HL-60 (cell line): ENCODE results near the gene ZDHHC12.

ENCODE experiments used
- DNase-seq, 2 experiments: peaks; one replicate each; pipeline ENCODE4 v3.0.0-alpha.2; 2010 to 2020; ENCODE audit warnings: low read depth in 1 of 2, low spot score in 1 of 2
- H3K27ac ChIP-seq: fragments of 250-450 bp; sonication (Bioruptor Pico); replicated peaks from 2 replicates; pipeline ENCODE4 v1.5.1; 2020; ENCODE audit warnings: mild to moderate bottlenecking, moderate library complexity
- H3K27me3 ChIP-seq: fragments of 250-450 bp; sonication (Bioruptor Pico); 2 replicates; pipeline ENCODE4 v1.5.1; 2021; ENCODE audit warnings: mild to moderate bottlenecking, moderate library complexity; ENCODE audit not compliant: insufficient read depth, poor library complexity, severe bottlenecking
- H3K4me3 ChIP-seq: replicated peaks from 2 replicates; pipeline ENCODE4 v1.5.1; 2011; ENCODE audit warnings: mild to moderate bottlenecking, control low read depth, low read length; ENCODE audit not compliant: insufficient read depth
- GABPA ChIP-seq: IDR thresholded peaks from 2 replicates; pipeline ENCODE4 v1.6.1; 2012; ENCODE audit warnings: low read depth
- POLR2AphosphoS5 ChIP-seq: IDR thresholded peaks from 2 replicates; pipeline ENCODE4 v1.6.1; 2012; ENCODE audit warnings: low read depth
- SPI1 ChIP-seq: IDR thresholded peaks from 2 replicates; pipeline ENCODE4 v1.6.1; 2012; ENCODE audit warnings: low read depth, mild to moderate bottlenecking, borderline replicate concordance
- TF ChIP-seq, protein P1 (sequence below): IDR thresholded peaks from 2 replicates; pipeline ENCODE4 v1.6.1; 2012; ENCODE audit warnings: low read depth; ENCODE audit not compliant: insufficient replicate concordance
- TF ChIP-seq, protein P2 (sequence below): IDR thresholded peaks from one replicate; pipeline ENCODE4 v1.5.1; 2011; ENCODE audit warnings: low read length, control low read depth, inconsistent platforms; ENCODE audit not compliant: insufficient read depth

ZDHHC12 gene

DNA sequence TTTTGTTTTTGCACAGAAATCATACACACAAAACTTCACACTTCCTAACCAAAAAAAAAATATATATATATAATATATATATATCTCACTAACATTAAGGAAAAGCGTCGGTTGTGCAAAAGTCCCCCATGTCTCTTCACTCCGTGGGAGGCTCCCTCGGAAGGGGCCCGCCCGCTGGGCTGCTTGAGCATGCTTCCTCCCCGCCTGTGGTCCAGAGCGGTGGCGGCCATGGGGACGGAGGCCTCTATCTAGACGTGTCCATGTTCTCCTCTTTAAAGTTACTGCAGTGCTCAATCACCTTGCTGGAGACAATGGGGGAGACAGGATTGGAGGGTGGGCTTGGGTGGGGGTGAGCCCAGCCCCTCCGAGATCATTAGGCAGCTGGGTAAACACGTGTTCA lies 7.2 kb upstream of the ZDHHC12 start:
- Histone ChIP-seq H3K27ac (no peak overlapping the region), H3K27me3 (no peaks in the 10 kb centered on the region), H3K4me3 (no peak overlapping the region)
- TF ChIP-seq, protein P1, sequence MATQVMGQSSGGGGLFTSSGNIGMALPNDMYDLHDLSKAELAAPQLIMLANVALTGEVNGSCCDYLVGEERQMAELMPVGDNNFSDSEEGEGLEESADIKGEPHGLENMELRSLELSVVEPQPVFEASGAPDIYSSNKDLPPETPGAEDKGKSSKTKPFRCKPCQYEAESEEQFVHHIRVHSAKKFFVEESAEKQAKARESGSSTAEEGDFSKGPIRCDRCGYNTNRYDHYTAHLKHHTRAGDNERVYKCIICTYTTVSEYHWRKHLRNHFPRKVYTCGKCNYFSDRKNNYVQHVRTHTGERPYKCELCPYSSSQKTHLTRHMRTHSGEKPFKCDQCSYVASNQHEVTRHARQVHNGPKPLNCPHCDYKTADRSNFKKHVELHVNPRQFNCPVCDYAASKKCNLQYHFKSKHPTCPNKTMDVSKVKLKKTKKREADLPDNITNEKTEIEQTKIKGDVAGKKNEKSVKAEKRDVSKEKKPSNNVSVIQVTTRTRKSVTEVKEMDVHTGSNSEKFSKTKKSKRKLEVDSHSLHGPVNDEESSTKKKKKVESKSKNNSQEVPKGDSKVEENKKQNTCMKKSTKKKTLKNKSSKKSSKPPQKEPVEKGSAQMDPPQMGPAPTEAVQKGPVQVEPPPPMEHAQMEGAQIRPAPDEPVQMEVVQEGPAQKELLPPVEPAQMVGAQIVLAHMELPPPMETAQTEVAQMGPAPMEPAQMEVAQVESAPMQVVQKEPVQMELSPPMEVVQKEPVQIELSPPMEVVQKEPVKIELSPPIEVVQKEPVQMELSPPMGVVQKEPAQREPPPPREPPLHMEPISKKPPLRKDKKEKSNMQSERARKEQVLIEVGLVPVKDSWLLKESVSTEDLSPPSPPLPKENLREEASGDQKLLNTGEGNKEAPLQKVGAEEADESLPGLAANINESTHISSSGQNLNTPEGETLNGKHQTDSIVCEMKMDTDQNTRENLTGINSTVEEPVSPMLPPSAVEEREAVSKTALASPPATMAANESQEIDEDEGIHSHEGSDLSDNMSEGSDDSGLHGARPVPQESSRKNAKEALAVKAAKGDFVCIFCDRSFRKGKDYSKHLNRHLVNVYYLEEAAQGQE, result no peak
- TF ChIP-seq, protein P2, sequence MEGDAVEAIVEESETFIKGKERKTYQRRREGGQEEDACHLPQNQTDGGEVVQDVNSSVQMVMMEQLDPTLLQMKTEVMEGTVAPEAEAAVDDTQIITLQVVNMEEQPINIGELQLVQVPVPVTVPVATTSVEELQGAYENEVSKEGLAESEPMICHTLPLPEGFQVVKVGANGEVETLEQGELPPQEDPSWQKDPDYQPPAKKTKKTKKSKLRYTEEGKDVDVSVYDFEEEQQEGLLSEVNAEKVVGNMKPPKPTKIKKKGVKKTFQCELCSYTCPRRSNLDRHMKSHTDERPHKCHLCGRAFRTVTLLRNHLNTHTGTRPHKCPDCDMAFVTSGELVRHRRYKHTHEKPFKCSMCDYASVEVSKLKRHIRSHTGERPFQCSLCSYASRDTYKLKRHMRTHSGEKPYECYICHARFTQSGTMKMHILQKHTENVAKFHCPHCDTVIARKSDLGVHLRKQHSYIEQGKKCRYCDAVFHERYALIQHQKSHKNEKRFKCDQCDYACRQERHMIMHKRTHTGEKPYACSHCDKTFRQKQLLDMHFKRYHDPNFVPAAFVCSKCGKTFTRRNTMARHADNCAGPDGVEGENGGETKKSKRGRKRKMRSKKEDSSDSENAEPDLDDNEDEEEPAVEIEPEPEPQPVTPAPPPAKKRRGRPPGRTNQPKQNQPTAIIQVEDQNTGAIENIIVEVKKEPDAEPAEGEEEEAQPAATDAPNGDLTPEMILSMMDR, result no peak
- TF ChIP-seq POLR2AphosphoS5 (no peak), GABPA (no peak), SPI1 (no peak)
- no peak for DNase-seq

DNA sequence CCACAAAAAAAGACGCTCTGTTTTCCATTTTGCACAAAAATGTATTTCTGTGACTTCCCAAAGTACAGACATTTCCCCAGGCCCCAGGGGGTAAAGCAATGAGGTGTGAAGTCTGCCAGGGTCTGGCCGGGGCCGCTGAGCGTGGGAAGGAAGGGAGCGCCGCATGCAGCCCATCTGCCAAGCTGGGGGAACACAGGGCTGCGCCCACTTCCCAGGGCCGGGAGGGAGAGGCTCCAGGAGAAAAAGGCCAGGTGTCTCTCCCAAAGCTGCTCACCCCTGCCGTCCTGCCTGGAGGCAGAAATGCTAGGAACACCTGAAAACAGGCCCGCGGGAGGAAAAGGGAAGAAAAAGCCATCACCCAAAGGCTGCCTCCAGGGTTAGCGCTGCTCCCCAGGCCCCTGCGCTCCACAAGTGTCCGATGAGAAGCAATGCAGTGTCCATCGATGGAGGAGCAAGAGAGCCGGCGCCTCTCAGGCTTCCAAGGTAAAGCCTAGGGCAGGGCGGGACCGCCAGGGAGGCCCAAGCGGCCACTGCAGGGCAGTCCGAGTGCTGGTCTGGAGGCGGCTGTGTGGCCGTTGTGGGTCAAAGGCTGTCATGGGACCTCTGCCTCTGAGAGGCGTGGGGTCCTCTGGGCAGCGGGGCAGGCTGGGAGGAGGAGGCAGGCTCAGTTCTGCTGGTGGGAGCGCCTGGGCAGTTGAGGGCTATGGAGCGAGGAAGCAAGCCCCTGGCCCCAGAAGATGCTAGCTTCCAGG lies 6.0 kb upstream of the ZDHHC12 start:
- no peak for DNase-seq
- TF ChIP-seq, protein P1, result no peak
- TF ChIP-seq SPI1, result no peak
- TF ChIP-seq, protein P2, result no peak
- TF ChIP-seq GABPA, result no peak
- no peak for TF ChIP-seq POLR2AphosphoS5
- H3K27me3 ChIP-seq, result no peaks in the 10 kb centered on the region
- H3K27ac ChIP-seq, result no peak overlapping the region
- H3K4me3 ChIP-seq, result no peak overlapping the region

DNA sequence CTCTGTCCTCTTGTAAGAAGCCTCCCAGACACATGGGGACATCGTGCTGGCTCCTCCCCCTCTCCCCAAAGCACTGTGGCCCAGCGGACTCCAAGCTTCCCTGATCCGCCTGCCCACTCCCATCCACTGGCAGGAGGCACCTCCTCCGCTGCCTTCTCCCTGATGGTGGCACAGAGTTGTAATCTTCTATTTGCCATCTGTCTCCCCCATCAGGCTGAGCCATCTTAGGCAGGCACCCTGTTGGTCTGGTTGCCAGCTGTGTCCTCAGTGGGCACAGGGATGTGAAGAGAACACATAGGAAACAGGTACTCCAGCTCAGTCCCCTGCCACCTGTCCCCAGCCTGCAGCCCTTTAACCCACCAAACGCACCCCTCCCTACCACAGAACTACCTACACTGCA lies 5.4 kb upstream of the ZDHHC12 start:
- Histone ChIP-seq H3K4me3 (no peak overlapping the region), H3K27ac (no peak overlapping the region), H3K27me3 (no peaks in the 10 kb centered on the region)
- TF ChIP-seq, protein P2, result no peak
- TF ChIP-seq POLR2AphosphoS5, result no peak
- no peak for DNase-seq

DNA sequence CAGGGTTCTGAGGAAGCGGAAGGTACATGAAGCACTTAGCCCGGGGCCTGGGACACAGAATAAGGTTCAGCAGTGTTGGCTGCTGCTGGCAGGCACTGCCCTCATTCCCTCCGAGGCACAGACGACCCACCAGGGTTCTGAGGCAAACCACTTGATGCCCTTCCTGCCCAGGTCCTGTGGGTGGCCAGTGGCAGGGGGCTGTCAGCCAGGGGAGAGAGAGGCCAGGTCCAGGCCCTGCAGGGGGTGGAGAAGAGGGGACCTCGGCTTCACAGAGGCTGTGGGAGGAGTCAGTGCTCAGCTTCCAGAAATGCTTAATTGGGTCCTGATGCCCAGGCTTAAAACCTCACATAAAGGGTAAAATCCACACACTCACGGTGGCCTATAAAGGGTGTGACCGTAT lies 4.4 kb upstream of the ZDHHC12 start:
- TF ChIP-seq GABPA (no peak), SPI1 (no peak), POLR2AphosphoS5 (no peak)
- TF ChIP-seq, protein P2, result no peak
- H3K27me3 ChIP-seq, result no peaks in the 10 kb centered on the region
- H3K27ac ChIP-seq, result no peak overlapping the region
- no peak for DNase-seq
- no peak overlapping the region for H3K4me3 ChIP-seq
